Endothelial cell of umbilical vein (primary cell): ENCODE measurements around the gene SMARCE1. TPM values are rescaled to one million over a fixed set of nuclear protein-coding genes. Genes with fewer than 3 reads are reported as not detected.
A peak's percentile ranks its signal among the peaks of the same experiment; 100 is the strongest.

ENCODE experiments used
- BruUV-seq: library from RNA; stranded (reverse); fragments of 400-500 nt; replicated peaks from 2 replicates; lab custom pipeline; 2021; lab: Mats Ljungman, UMichigan
- CTCF ChIA-PET: fragments of 300-600, 350-600 bp; sonication (Branson Sonifier 250); formaldehyde crosslinking; loops from one replicate; lab custom pipeline; 2021; ENCODE audit warnings: antibody characterized with exemption, inconsistent platforms; lab: Charles Lee
- POLR2A ChIA-PET: fragments of 300-600, 350-600 bp; sonication (Branson Sonifier 250); formaldehyde crosslinking; loops from one replicate; lab custom pipeline; 2021; ENCODE audit warnings: antibody characterized with exemption, inconsistent platforms; lab: Charles Lee
- DNase-seq: peaks from one replicate; pipeline ENCODE4 v3.0.0-alpha.2; 2011; ENCODE audit warnings: low read depth, low spot score
- FAIRE-seq: peaks from 2 replicates; lab custom pipeline; 2011; peaks lifted over from hg19 to GRCh38; lab: Jason Lieb, UNC
- H2AFZ ChIP-seq: 2 replicates; pipeline ENCODE4 v1.6.0; 2012; ENCODE audit warnings: low read depth, low read length, control low read depth, inconsistent platforms
- H3K27ac ChIP-seq: 2 replicates; pipeline ENCODE4 v1.5.1; 2011; ENCODE audit warnings: low read depth, mild to moderate bottlenecking, control low read depth, low read length, moderate library complexity; ENCODE audit not compliant: insufficient read depth
- H3K27me3 ChIP-seq, 2 experiments: 2 replicates each; pipeline versions ENCODE4 v1.6.0 to v1.6.1; 2011; ENCODE audit warnings: low read length in 2 of 2, mixed read lengths in 1 of 2; ENCODE audit not compliant: control insufficient read depth in 2 of 2, insufficient read depth in 2 of 2
- H3K36me3 ChIP-seq, 2 experiments: 2 replicates in 1 of 2; 3 replicates in 1 of 2; pipeline ENCODE4 v1.5.1; 2011; ENCODE audit warnings: low read length in 2 of 2, mild to moderate bottlenecking in 1 of 2, moderate library complexity in 1 of 2; ENCODE audit not compliant: control insufficient read depth in 2 of 2, insufficient read depth in 2 of 2; ENCODE audit errors: extremely low read depth in 1 of 2
- H3K4me1 ChIP-seq: 3 replicates; pipeline ENCODE4 v1.5.1; 2011; ENCODE audit warnings: mild to moderate bottlenecking, low read length; ENCODE audit not compliant: control insufficient read depth, insufficient read depth; ENCODE audit errors: extremely low read depth
- H3K4me2 ChIP-seq: 2 replicates; pipeline ENCODE4 v1.6.1; 2011; ENCODE audit warnings: low read length, control low read depth, mixed read lengths; ENCODE audit not compliant: insufficient read depth
- H3K4me3 ChIP-seq, 3 experiments: fragments of 200-600 bp in 1 of 3; sonication (generic), shearing (Covaris generic) in 1 of 3; replicated peaks in 1 of 3; 2 replicates each; pipeline ENCODE4 v1.5.1; 2011 to 2016; ENCODE audit warnings: control low read depth in 3 of 3, low read length in 3 of 3, mild to moderate bottlenecking in 2 of 3, inconsistent platforms in 1 of 3, low read depth in 1 of 3, moderate library complexity in 1 of 3; ENCODE audit not compliant: insufficient read depth in 1 of 3
- H3K79me2 ChIP-seq: 2 replicates; pipeline ENCODE4 v1.6.0; 2012; ENCODE audit warnings: low read length, inconsistent platforms; ENCODE audit not compliant: control insufficient read depth, insufficient read depth
- H3K9ac ChIP-seq: replicated peaks from 2 replicates; pipeline ENCODE3; 2011; ENCODE audit warnings: low read length, control low read depth; ENCODE audit not compliant: insufficient read depth; ENCODE audit errors: extremely low read depth
- H3K9me1 ChIP-seq: replicated peaks from 3 replicates; pipeline ENCODE4 v1.6.0; 2011; ENCODE audit warnings: mild to moderate bottlenecking, low read length; ENCODE audit not compliant: control insufficient read depth, insufficient read depth; ENCODE audit errors: extremely low read depth
- H3K9me3 ChIP-seq: replicated peaks from 2 replicates; pipeline ENCODE4 v1.5.1; 2012; ENCODE audit warnings: low read length, inconsistent platforms; ENCODE audit not compliant: control insufficient read depth, insufficient read depth
- H4K20me1 ChIP-seq: replicated peaks from 2 replicates; pipeline ENCODE3; 2011; ENCODE audit warnings: mild to moderate bottlenecking, low read length; ENCODE audit not compliant: control insufficient read depth, insufficient read depth; ENCODE audit errors: extremely low read depth
- EZH2 ChIP-seq: IDR thresholded peaks from 2 replicates; pipeline ENCODE4 v1.6.1; 2012; ENCODE audit warnings: borderline replicate concordance, low read depth, mild to moderate bottlenecking, moderate library complexity, low read length, inconsistent platforms; ENCODE audit not compliant: severe bottlenecking
- FOS ChIP-seq: IDR thresholded peaks from 2 replicates; pipeline ENCODE4 v1.6.1; 2011; ENCODE audit warnings: mild to moderate bottlenecking, low read length, moderate library complexity, borderline replicate concordance; ENCODE audit not compliant: insufficient read depth
- GATA2 ChIP-seq: IDR thresholded peaks from 2 replicates; pipeline ENCODE4 v1.7.0; 2011; ENCODE audit warnings: low read depth, mild to moderate bottlenecking, moderate library complexity, mixed read lengths, low read length; ENCODE audit not compliant: insufficient read length, insufficient read depth
- JUN ChIP-seq: IDR thresholded peaks from 2 replicates; pipeline ENCODE4 v1.6.1; 2011; ENCODE audit warnings: borderline replicate concordance, low read depth; ENCODE audit not compliant: insufficient read length, insufficient read depth
- MAX ChIP-seq: IDR thresholded peaks from 2 replicates; pipeline ENCODE4 v1.6.1; 2011; ENCODE audit not compliant: insufficient read depth, insufficient read length
- MYC ChIP-seq: IDR thresholded peaks from one replicate; pipeline ENCODE4 v1.6.1; 2011; ENCODE audit warnings: mild to moderate bottlenecking, low read depth, low read length
- POLR2A ChIP-seq: IDR thresholded peaks from 2 replicates; pipeline ENCODE4 v1.6.1; 2012; ENCODE audit warnings: low read depth, mild to moderate bottlenecking, control low read depth, low read length
- POLR2AphosphoS5 ChIP-seq: IDR thresholded peaks from 2 replicates; pipeline ENCODE4 v1.6.1; 2012; ENCODE audit warnings: low read depth, mild to moderate bottlenecking, control low read depth, low read length, moderate library complexity; ENCODE audit not compliant: insufficient read depth
- dilution Hi-C: fragments of 300-500 bp; cut with MboI; formaldehyde crosslinking; loops from one replicate; pipeline ENCODE4 v1.15.0; 2019; ENCODE audit warnings: low sequenced_read_pairs; ENCODE audit not compliant: extremely low pct_ligation_motif_present
- intact Hi-C: fragments of 100-400 bp; cut with micrococcal nuclease; formaldehyde crosslinking; loops from one replicate; pipeline ENCODE4 v1.10.0; 2022
- polyA plus RNA-seq, 4 experiments: library from polyadenylated mRNA; depleted of rRNA in 3 of 4; stranded (reverse) in 3 of 4; unstranded in 1 of 4; fragments of >200 nt; gene quantifications; 2 replicates each; pipeline versions ENCODE4 v1.2.1 to v1.2.3, GENCODE V29; 2011 to 2012; ENCODE audit warnings: missing spikeins in 1 of 4
- total RNA-seq: library from RNA; stranded (reverse); gene quantifications from 2 replicates; pipeline ENCODE4 v1.2.3, GENCODE V29; 2021
- TF ChIP-seq, protein P1 (sequence below), 2 donors: IDR thresholded peaks; 1 replicate in 1 of 2; 2 replicates in 1 of 2; pipeline ENCODE4 v1.5.1; 2011; ENCODE audit warnings: low read length in 2 of 2, mild to moderate bottlenecking in 2 of 2, moderate library complexity in 2 of 2, control low read depth in 1 of 2, inconsistent platforms in 1 of 2, low read depth in 1 of 2; ENCODE audit not compliant: insufficient read depth in 1 of 2; ENCODE audit errors: extremely low read depth in 1 of 2

Gene SMARCE1
- total and polyA plus RNA-seq, 2 donors (not counting 3 experiments of a cell fraction or from before 2014, with no cell fraction given): 28.4 to 127 TPM

GRCh38 chr17:40582328-40582901 is 65.2 kb downstream of the SMARCE1 start:
- ChIA-PET POLR2A (interaction anchor here (0.5 to 0.7 kb wide), 3 partner anchors 63 to 1106 kb away, joined by 3 read pairs; partner anchors contain the start of gene EIF1), CTCF (interaction anchor here (1.0 to 1.8 kb wide), 6 partner anchors 23 to 50 kb away, joined by 3 to 8 read pairs (median 4); no protein-coding TSS in a partner anchor)
- H3K9ac ChIP-seq: peak overlapping the region; percentile 43
- TF ChIP-seq JUN (no peak), POLR2A (no peak), MAX (peak; percentile 51), MYC (no peak), EZH2 (no peak), FOS (no peak), POLR2AphosphoS5 (peak; percentile 51), GATA2 (no peak)
- TF ChIP-seq, protein P1, sequence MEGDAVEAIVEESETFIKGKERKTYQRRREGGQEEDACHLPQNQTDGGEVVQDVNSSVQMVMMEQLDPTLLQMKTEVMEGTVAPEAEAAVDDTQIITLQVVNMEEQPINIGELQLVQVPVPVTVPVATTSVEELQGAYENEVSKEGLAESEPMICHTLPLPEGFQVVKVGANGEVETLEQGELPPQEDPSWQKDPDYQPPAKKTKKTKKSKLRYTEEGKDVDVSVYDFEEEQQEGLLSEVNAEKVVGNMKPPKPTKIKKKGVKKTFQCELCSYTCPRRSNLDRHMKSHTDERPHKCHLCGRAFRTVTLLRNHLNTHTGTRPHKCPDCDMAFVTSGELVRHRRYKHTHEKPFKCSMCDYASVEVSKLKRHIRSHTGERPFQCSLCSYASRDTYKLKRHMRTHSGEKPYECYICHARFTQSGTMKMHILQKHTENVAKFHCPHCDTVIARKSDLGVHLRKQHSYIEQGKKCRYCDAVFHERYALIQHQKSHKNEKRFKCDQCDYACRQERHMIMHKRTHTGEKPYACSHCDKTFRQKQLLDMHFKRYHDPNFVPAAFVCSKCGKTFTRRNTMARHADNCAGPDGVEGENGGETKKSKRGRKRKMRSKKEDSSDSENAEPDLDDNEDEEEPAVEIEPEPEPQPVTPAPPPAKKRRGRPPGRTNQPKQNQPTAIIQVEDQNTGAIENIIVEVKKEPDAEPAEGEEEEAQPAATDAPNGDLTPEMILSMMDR (IDR thresholded peaks at IDR 0.05; ENCODE audit: extremely low read depth in 1 of 2, insufficient read depth in 1 of 2, low read depth in 1 of 2, low read length in 2 of 2): no peak
- peak overlapping the region; percentile 74 for H3K27ac ChIP-seq
- no peaks in the 10 kb centered on the region for H3K9me3 ChIP-seq
- H4K20me1 ChIP-seq: no peaks in the 10 kb centered on the region
- H3K9me1 ChIP-seq: no peaks in the 10 kb centered on the region
- intact Hi-C loops: loop anchor here (1.0 kb wide), 3 partner anchors 22 to 49 kb away; no protein-coding TSS in a partner anchor
- H3K4me1 ChIP-seq: peaks cover 18% of the 10 kb centered on the region
- peak; percentile 91 for FAIRE-seq
- peak; percentile 97 for DNase-seq
- BruUV-seq: no TSS peak
- H3K36me3 ChIP-seq: no peaks in the 10 kb centered on the region
- peak overlapping the region; percentile 12 for H2AFZ ChIP-seq
- H3K79me2 ChIP-seq: no peaks in the 10 kb centered on the region
- dilution Hi-C loops: no loop called here
- H3K27me3 ChIP-seq: peaks cover 2 to 5% of the 10 kb centered on the region in 2 experiments
- peak overlapping the region; percentile 38 for H3K4me2 ChIP-seq
- H3K4me3 ChIP-seq: no peak overlapping the region
